Brain microvascular endothelial cell (primary cell): ENCODE results near the gene SYCP2.

Source experiments
- DNase-seq: peaks from one replicate; pipeline ENCODE4 v3.0.0-alpha.2; 2020
- H3K27ac ChIP-seq: fragments of 250-450 bp; sonication (Bioruptor Pico); 2 replicates; pipeline ENCODE4 v1.5.1; 2020; ENCODE audit warnings: mild to moderate bottlenecking, moderate library complexity
- H3K27me3 ChIP-seq: fragments of 250-450 bp; sonication (Bioruptor Pico); replicated peaks from 2 replicates; pipeline ENCODE4 v1.5.1; 2020; ENCODE audit warnings: mild to moderate bottlenecking
- H3K36me3 ChIP-seq: fragments of 250-450 bp; sonication (Bioruptor Pico); replicated peaks from 2 replicates; pipeline ENCODE4 v1.5.1; 2020; ENCODE audit warnings: mild to moderate bottlenecking
- H3K4me3 ChIP-seq: 2 replicates; pipeline ENCODE4 v1.5.1; 2011; ENCODE audit warnings: low read depth, mild to moderate bottlenecking, control low read depth, low read length, moderate library complexity
- CTCF ChIP-seq: IDR thresholded peaks from 2 replicates; pipeline ENCODE4 v1.5.1; 2011; ENCODE audit warnings: low read depth, mild to moderate bottlenecking, moderate library complexity, low read length, control low read depth, inconsistent platforms; ENCODE audit errors: missing control alignments
- in situ Hi-C: cut with HindIII; loops from 2 replicates; pipeline ENCODE4 v1.10.0; 2017; ENCODE audit warnings: low sequenced_read_pairs, low pct_ligation_motif_present

SYCP2 gene

GRCh38 chr20:59823491-59824259 is 109.8 kb downstream of the SYCP2 start:
- no peak for DNase-seq
- Histone ChIP-seq H3K36me3 (no peaks in the 10 kb centered on the region), H3K27ac (no peak overlapping the region), H3K27me3 (no peaks in the 10 kb centered on the region), H3K4me3 (no peak overlapping the region)
- in situ Hi-C loops, result no loop called here
- TF ChIP-seq CTCF, result no peak

GRCh38 chr20:59823030-59823423 is 110.4 kb downstream of the SYCP2 start:
- DNase-seq, result no peak
- H3K27me3 ChIP-seq, result no peaks in the 10 kb centered on the region
- no peak overlapping the region for H3K27ac ChIP-seq
- no peak overlapping the region for H3K4me3 ChIP-seq
- in situ Hi-C loops, result no loop called here
- no peaks in the 10 kb centered on the region for H3K36me3 ChIP-seq
- TF ChIP-seq CTCF, result no peak

GRCh38 chr20:59822291-59823029 is 111.0 kb downstream of the SYCP2 start:
- H3K36me3 ChIP-seq, result no peaks in the 10 kb centered on the region
- H3K27ac ChIP-seq, result no peak overlapping the region
- in situ Hi-C loops, result no loop called here
- H3K27me3 ChIP-seq, result no peaks in the 10 kb centered on the region
- no peak for TF ChIP-seq CTCF
- DNase-seq, result no peak
- no peak overlapping the region for H3K4me3 ChIP-seq

DNA sequence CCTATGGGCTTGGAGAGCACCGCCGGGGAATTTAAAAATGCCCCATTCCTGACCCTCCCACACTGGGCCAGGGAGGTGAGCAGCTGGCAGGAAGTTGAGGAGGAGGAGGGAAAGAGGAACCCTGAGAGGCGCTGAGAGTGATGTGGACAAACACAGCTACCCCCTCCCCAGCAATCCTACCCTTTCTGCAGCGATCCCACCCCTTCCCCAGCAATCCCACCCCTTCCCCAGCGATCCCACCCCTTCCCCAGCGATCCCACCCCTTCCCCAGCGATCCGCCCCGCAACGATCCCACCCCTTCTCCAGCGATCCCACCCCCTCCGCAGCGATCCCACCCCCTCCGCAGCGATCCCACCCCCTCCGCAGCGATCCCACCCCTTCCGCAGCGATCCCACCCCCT is 111.6 kb downstream of the SYCP2 start:
- Histone ChIP-seq H3K4me3 (no peak overlapping the region), H3K27ac (no peak overlapping the region), H3K27me3 (no peaks in the 10 kb centered on the region), H3K36me3 (no peaks in the 10 kb centered on the region)
- DNase-seq, result no peak
- in situ Hi-C loops, result no loop called here
- TF ChIP-seq CTCF, result no peak

DNA sequence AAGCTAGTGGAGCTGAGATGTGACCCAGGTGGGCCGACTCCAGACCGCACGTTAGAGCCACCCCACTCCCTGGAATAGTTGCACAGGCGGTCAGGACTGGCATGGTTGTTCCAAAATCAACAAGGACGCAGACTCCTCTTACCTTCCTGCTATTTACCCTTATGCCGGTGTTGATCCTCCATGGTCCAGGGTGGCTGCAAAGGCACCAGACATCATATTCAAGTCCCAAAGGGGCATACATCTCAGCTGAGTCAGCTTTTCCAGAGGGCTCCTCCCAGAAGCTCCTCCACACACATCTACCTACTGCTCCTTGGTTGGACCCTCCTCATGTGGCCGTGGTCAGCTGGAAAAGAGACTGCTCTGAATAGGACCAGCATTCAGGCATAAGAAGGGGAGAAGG is 112.2 kb downstream of the SYCP2 start:
- no peaks in the 10 kb centered on the region for H3K27me3 ChIP-seq
- H3K4me3 ChIP-seq, result no peak overlapping the region
- TF ChIP-seq CTCF, result no peak
- no peak for DNase-seq
- H3K36me3 ChIP-seq, result no peaks in the 10 kb centered on the region
- H3K27ac ChIP-seq, result no peak overlapping the region
- in situ Hi-C loops, result no loop called here
